ENCODE measurements around the gene SPEM2. TPM values are rescaled to one million over a fixed set of nuclear protein-coding genes. Genes with fewer than 3 reads are reported as not detected.

Gene SPEM2
- total and polyA plus RNA-seq, 9 donors = not detected

GRCh38 chr17:7421186-7421585 lies 4.2 kb upstream of the SPEM2 start:
- Histone ChIP-seq H3K4me3 (no peak overlapping the region), H3K4me1 (ENCODE audit: insufficient read depth) (no peaks in the 10 kb centered on the region), H3K27me3 (no peaks in the 10 kb centered on the region), H3K36me3 (no peaks in the 10 kb centered on the region), H3K27ac (no peak overlapping the region), H3K9me3 (no peaks in the 10 kb centered on the region)
- TF ChIP-seq CTCF (IDR thresholded peaks at IDR 0.05) (no peak), EP300 (IDR thresholded peaks at IDR 0.05) (no peak), POLR2A (IDR thresholded peaks at IDR 0.05) (no peak)
- DNase-seq = no peak
- intact Hi-C loops (cut with DNase I) = no loop called here
- WGBS, 3 donors = 89 to 93% (median 92%) methylated on average over 16 of the region's 16 CpGs

GRCh38 chr17:7423679-7424078 lies 1.7 kb upstream of the SPEM2 start:
- Histone ChIP-seq H3K9me3 (no peaks in the 10 kb centered on the region), H3K4me1 (ENCODE audit: insufficient read depth) (no peaks in the 10 kb centered on the region), H3K4me3 (no peak overlapping the region), H3K36me3 (no peaks in the 10 kb centered on the region), H3K27me3 (no peaks in the 10 kb centered on the region), H3K27ac (no peak overlapping the region)
- TF ChIP-seq POLR2A (IDR thresholded peaks at IDR 0.05) (no peak), EP300 (IDR thresholded peaks at IDR 0.05) (no peak)
- intact Hi-C loops (cut with DNase I) = no loop called here
- DNase-seq = no peak
- WGBS, 3 donors = 26 to 31% (median 28%) methylated on average over 4 of the region's 4 CpGs

GRCh38 chr17:7425756-7426155 lies 340 bp downstream of the SPEM2 start:
- H3K36me3 ChIP-seq = no peaks in the 10 kb centered on the region
- no peak overlapping the region for H3K4me3 ChIP-seq
- TF ChIP-seq EP300 (IDR thresholded peaks at IDR 0.05) (no peak), CTCF (IDR thresholded peaks at IDR 0.05) (no peak), POLR2A (IDR thresholded peaks at IDR 0.05) (no peak)
- no peaks in the 10 kb centered on the region for H3K9me3 ChIP-seq
- H3K27me3 ChIP-seq = no peaks in the 10 kb centered on the region
- 82 to 89% (median 83%) methylated on average over 8 of the region's 8 CpGs for WGBS, 3 donors
- no peaks in the 10 kb centered on the region for H3K4me1 ChIP-seq (ENCODE audit: insufficient read depth)
- DNase-seq = no peak
- no peak overlapping the region for H3K27ac ChIP-seq
- intact Hi-C loops (cut with DNase I) = no loop called here

GRCh38 chr17:7426203-7426863 lies 917 bp downstream of the SPEM2 start:
- 93 to 95% (median 94%) methylated on average over 30 to 33 of the region's 33 CpGs for WGBS, 3 donors
- no peaks in the 10 kb centered on the region for H3K27me3 ChIP-seq
- H3K27ac ChIP-seq = no peak overlapping the region
- no peaks in the 10 kb centered on the region for H3K36me3 ChIP-seq
- no peak for DNase-seq
- no peak for TF ChIP-seq EP300 (IDR thresholded peaks at IDR 0.05)
- TF ChIP-seq POLR2A (IDR thresholded peaks at IDR 0.05) = no peak
- no peak for TF ChIP-seq CTCF (IDR thresholded peaks at IDR 0.05)
- no peaks in the 10 kb centered on the region for H3K9me3 ChIP-seq
- intact Hi-C loops (cut with DNase I) = no loop called here
- no peak overlapping the region for H3K4me3 ChIP-seq
- H3K4me1 ChIP-seq (ENCODE audit: insufficient read depth) = no peaks in the 10 kb centered on the region

- H3K4me3 ChIP-seq = no peak overlapping the region
- no peak overlapping the region for H3K27ac ChIP-seq
- no peaks in the 10 kb centered on the region for H3K9me3 ChIP-seq
- TF ChIP-seq POLR2A (IDR thresholded peaks at IDR 0.05) (no peak), CTCF (IDR thresholded peaks at IDR 0.05) (no peak), EP300 (IDR thresholded peaks at IDR 0.05) (no peak)
- DNase-seq = no peak
- H3K27me3 ChIP-seq = no peaks in the 10 kb centered on the region
- no peaks in the 10 kb centered on the region for H3K36me3 ChIP-seq
- intact Hi-C loops (cut with DNase I) = no loop called here
- WGBS, 3 donors = 89 to 92% (median 91%) methylated on average over 26 to 29 of the region's 29 CpGs
- no peaks in the 10 kb centered on the region for H3K4me1 ChIP-seq (ENCODE audit: insufficient read depth)
Measured at GRCh38 chr17:7426896-7427489, 1.6 kb downstream of the SPEM2 start.

All from ovary (tissue), 9 donors.